ENCODE measurements around the gene ENGASE.

The ENGASE gene

DNA sequence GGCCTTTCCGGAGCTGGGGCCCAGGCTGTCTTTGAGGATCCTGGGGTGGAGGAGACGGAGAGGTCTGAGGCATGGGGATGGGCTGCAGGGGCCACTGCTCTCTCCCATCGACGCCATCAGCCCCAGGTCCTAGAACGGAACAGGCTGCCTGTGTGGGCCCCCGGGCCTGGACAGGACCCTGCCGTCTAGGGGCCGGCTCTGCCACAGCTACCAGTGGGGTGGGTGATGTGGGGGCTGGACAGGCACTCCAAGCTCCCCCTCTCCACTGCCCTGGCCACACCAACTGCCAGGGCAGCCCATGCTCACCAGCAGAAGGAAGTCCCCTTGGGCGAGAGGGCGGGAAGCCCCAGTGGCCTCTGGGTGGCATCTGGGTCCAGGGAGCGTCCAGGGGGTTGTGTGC is 37.8 kb downstream of the ENGASE start:
- Histone ChIP-seq H3K9me2 (replicated peaks; ENCODE audit: insufficient read depth, low read length) (no peaks in the 10 kb centered on the region), H3K9me3 (ENCODE audit: insufficient read depth, low read length) (no peaks in the 10 kb centered on the region), H3K27me3 (ENCODE audit: low read length) (no peaks in the 10 kb centered on the region)

GRCh38 chr17:79113699-79114457 is 39.3 kb downstream of the ENGASE start:
- Histone ChIP-seq H3K9ac (ENCODE audit: low read length) (no peak overlapping the region), H3K27me3 (ENCODE audit: low read length) (no peaks in the 10 kb centered on the region), H3K9me3 (ENCODE audit: insufficient read depth, low read length) (no peaks in the 10 kb centered on the region), H4K20me1 (ENCODE audit: low read depth, low read length) (no peaks in the 10 kb centered on the region), H3K36me3 (ENCODE audit: low read length) (no peaks in the 10 kb centered on the region), H3F3A (ENCODE audit: insufficient read depth) (no peaks in the 10 kb centered on the region), H3K4me3 (ENCODE audit: insufficient read depth, low read length, poor library complexity, severe bottlenecking) (no peak overlapping the region), H3K9me2 (replicated peaks; ENCODE audit: insufficient read depth, low read length) (no peaks in the 10 kb centered on the region), H2AFZ (ENCODE audit: low read depth, low read length, severe bottlenecking) (no peak overlapping the region), H3K79me2 (ENCODE audit: insufficient read depth, low read length) (no peaks in the 10 kb centered on the region), H3K4me2 (ENCODE audit: low read depth, low read length, poor library complexity, severe bottlenecking) (no peak overlapping the region), H3K27ac (ENCODE audit: low read depth, low read length) (no peak overlapping the region)
- TF ChIP-seq CTCF (IDR thresholded peaks at IDR 0.05; ENCODE audit: insufficient read depth, low read length, poor library complexity, severe bottlenecking) (no peak), EZH2phosphoT487 (conservative IDR thresholded peaks at IDR 0.05; ENCODE audit: low read length) (no peak)

More for the DNA sequence above, 37.8 kb downstream of the ENGASE start:
- H3K4me2 ChIP-seq (ENCODE audit: low read depth, low read length, poor library complexity, severe bottlenecking): no peak overlapping the region
- no peaks in the 10 kb centered on the region for H3F3A ChIP-seq (ENCODE audit: insufficient read depth)
- no peaks in the 10 kb centered on the region for H3K36me3 ChIP-seq (ENCODE audit: low read length)
- H2AFZ ChIP-seq (ENCODE audit: low read depth, low read length, severe bottlenecking): no peak overlapping the region
- no peaks in the 10 kb centered on the region for H3K79me2 ChIP-seq (ENCODE audit: insufficient read depth, low read length)
- TF ChIP-seq CTCF (IDR thresholded peaks at IDR 0.05; ENCODE audit: insufficient read depth, low read length, poor library complexity, severe bottlenecking) (no peak), EZH2phosphoT487 (conservative IDR thresholded peaks at IDR 0.05; ENCODE audit: low read length) (no peak)
- no peak overlapping the region for H3K27ac ChIP-seq (ENCODE audit: low read depth, low read length)
- no peak overlapping the region for H3K4me3 ChIP-seq (ENCODE audit: insufficient read depth, low read length, poor library complexity, severe bottlenecking)
- H4K20me1 ChIP-seq (ENCODE audit: low read depth, low read length): no peaks in the 10 kb centered on the region
- no peak overlapping the region for H3K9ac ChIP-seq (ENCODE audit: low read length)

GRCh38 chr17:79114458-79115301 is 40.1 kb downstream of the ENGASE start:
- Histone ChIP-seq H3K4me2 (ENCODE audit: low read depth, low read length, poor library complexity, severe bottlenecking) (no peak overlapping the region), H3K27ac (ENCODE audit: low read depth, low read length) (no peak overlapping the region), H3K9me2 (replicated peaks; ENCODE audit: insufficient read depth, low read length) (no peaks in the 10 kb centered on the region), H3K9me3 (ENCODE audit: insufficient read depth, low read length) (no peaks in the 10 kb centered on the region), H3K36me3 (ENCODE audit: low read length) (no peaks in the 10 kb centered on the region), H3K79me2 (ENCODE audit: insufficient read depth, low read length) (no peaks in the 10 kb centered on the region), H3K27me3 (ENCODE audit: low read length) (no peaks in the 10 kb centered on the region), H3F3A (ENCODE audit: insufficient read depth) (no peaks in the 10 kb centered on the region), H4K20me1 (ENCODE audit: low read depth, low read length) (no peaks in the 10 kb centered on the region; the same call in 1 of the 2 replicates), H2AFZ (ENCODE audit: low read depth, low read length, severe bottlenecking) (no peak overlapping the region), H3K4me3 (ENCODE audit: insufficient read depth, low read length, poor library complexity, severe bottlenecking) (no peak overlapping the region), H3K9ac (ENCODE audit: low read length) (no peak overlapping the region)
- TF ChIP-seq EZH2phosphoT487 (conservative IDR thresholded peaks at IDR 0.05; ENCODE audit: low read length): no peak
- TF ChIP-seq CTCF (IDR thresholded peaks at IDR 0.05; ENCODE audit: insufficient read depth, low read length, poor library complexity, severe bottlenecking): no peak

Data from SU-DHL-6 (cell line).